Stimulated activated CD4-positive, alpha-beta T cell treated with anti-CD3 and anti-CD28 coated beads, TNF-alpha, amount 100 ng/mL, for 4 hours (primary cell): ENCODE measurements around the gene LRRC7.
"Not testable (repeated sequence)": the region's sequence is repeated elsewhere in the genome, so short reads cannot be mapped to it uniquely, and the experiment has no call there.

ENCODE experiments used
- DNase-seq, 3 experiments: peaks; one replicate each; pipeline ENCODE4 v3.0.0-alpha.2; 2020; ENCODE audit warnings: low read depth in 3 of 3

Gene LRRC7

DNA sequence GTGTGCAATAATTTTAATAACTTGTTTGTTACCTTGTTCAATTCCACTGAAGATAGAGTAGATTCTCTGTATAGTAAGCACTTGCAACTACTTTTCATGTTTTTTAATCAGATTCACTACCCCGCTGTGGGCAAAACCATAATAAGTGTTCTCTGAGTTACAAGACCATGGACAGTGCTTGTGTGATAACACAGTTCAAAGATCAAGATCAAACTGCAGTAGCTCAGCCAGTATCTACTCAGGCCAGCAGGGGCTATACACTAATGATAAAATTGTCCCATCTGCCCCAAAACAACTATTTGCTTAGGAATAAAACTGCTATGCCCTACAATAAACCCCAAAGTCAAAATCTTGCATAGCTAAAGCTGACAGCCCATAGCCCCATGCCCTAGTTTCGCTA, 129.6 kb downstream of the LRRC7 start:
- DNase-seq = no peak

DNA sequence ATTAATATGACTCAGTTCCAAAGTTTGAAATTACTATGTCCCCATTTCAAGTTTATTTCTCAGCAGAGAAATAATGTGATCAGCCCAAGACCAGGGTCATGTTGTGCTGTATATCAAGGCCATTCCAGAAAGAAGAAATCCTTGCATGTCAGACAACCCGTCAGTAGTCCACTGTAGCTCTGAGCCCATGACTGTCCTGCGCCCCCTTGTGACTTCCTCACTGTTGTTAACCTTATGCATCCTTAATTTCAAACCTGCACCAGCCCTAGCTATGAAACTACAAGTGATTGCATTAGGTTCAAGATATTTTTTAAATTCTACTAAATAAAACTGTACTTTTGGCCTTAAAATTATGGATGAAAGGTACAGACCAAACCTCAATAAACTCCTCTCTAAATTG, 133.0 kb downstream of the LRRC7 start:
- no peak for DNase-seq

DNA sequence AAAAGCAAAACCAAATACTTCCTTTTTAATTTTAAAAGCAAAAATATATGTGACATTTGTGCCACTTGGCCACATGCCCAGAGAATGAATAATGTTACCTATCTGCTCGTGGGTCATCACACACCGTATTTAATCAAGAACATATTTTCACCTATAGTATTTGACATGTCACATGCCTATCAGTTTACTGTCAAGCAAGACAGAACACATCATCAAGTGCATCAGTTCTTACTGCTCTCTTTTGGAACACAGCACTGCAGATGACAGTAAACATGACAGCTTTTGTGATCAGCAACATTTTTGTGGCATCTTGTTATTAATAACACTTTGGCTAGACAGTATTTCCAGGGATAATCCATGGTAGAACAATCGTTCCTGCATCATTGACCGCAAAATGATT, 134.4 kb downstream of the LRRC7 start:
- no peak for DNase-seq

DNA sequence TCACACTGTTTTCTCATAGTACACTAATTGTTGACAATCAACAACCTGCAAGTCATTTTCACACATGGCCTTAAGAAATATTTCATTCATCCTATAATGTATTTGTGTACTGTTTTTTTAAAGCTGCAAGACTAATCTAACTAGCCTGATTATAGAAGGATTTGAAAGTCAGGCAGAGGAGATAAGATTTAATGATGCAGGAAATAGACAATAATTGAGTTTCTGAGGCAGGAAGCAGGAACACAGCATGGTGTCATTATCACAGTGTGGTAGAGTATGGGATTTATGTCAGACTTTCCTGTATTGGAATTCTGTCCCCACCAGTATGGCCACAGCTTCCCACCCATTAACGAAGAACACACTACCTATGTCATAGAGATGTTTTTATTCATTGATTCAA, 138.8 kb downstream of the LRRC7 start:
- DNase-seq = no peak

DNA sequence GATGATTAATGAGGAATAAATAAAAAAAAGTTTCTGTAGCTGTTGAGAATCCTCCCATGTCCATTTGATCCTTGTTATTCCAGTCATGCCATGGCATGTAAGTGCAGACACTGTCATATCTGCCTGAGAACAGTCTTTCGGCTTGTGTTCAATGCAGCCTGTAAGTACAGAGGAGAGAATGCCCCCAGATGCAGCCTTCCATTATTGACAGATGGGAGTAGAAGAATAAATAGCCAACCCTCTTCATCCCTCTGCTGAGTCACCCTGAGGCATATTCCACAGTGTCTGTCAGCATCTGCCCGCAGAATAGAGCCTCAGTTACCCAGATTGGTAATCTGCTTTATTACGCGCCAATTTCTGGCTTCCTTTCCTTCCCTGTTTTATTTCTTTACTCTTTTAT, 139.4 kb downstream of the LRRC7 start:
- DNase-seq = no peak

DNA sequence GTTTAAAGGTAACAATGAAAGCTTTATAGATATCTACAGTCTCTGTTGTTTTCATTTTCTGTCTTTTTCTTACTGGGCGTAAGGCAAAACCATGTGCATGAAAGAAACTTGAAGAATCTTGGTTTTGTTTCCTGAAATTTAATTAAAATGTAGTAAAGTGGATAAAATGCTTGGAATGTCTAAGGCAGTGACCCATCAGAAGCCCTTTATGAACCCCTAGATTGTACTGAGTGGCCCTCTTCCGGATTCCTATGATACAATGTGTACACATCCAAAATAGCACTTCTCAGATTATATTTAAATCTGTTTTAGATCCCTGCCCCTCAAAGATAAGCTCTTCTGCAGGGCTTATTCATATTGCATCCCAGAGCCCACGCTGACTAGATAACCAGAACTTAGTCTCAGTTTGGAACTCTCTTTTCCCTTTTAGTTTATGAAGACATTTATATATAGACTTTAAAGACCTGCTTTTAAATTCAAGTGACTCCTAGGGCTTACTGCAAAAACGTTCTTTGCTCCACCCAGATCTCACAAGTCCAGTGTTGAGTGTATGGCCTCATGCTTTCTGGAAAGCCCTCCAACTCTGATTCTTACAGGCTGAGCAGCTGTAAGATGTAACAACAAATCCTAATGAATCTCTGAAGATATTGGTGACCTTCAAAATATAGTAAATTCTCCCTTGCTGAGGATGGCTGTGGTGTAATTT, 142.9 kb downstream of the LRRC7 start:
- DNase-seq = no peak

DNA sequence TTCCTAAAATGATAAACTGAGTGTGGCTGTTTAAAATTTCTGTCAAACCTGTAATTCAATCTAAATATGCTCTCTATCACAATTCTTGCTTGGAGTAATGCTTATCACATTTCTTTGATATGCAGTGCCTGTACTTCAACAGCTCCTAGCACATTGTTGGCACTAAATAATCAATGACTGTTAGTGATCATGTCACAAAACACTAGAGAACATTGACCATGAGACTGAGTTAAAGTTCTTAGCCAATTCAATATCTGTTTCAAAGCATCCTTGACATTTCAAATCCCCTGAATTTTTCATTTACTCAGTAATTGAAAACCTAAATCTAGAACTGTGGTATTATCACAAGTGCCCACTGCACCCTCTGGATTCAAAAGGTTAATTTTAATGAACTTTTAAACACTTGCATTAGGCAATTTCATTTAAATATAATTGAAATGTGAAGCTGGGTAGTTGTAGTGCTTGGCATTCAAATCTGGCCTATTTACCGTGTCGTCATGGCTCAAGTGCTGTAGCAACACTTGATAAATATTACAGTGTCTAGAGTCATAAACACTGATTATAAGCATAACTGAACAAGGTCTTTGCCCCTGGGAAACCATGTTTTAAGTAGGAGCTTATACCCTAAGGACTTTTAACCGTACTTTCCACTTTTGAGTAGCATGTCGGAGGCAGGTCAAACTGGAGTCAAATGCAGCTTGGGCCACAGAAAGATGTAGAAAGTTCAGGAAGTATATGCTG, 143.6 kb downstream of the LRRC7 start:
- DNase-seq = no peak

DNA sequence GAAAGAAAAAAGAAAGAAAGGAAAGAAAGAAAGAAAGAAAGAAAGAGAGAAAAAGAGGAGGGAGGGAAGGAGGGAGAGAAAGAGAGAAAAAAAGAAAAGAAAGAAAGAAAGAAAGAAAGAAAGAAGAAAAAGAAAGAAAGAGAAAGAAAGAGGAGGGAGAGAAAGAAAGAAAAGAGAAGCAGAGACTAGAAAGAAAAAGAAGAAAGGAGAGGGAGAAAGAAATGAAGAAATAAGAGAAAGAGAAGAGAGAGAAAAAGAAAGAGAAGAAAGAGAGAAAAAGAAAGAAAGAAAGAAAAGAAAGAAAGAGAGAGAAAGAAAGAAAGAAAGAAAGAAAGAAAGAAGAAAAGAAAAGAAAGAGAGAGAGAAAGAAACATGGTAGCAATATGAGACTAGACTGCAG, 150.1 kb downstream of the LRRC7 start:
- DNase-seq = not testable (repeated sequence)

DNA sequence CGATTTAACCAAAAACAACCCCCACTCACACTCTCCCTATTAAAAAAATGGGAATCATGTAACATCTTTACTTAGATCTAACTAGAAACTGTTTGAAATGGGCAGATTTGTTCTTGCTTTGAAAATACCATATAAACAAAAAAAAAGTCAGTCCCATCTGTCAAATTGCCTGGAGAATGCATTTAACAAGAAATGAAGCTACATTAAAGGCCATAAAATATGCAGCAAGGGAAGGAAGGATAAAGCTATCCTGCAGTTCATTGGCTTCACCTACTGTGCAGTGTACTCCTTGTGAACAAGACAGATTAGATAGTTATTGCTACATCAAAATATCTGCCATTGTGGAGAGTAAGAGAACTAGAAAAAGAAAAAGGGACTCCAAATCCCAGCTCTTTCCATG, 160.5 kb downstream of the LRRC7 start:
- no peak for DNase-seq

DNA sequence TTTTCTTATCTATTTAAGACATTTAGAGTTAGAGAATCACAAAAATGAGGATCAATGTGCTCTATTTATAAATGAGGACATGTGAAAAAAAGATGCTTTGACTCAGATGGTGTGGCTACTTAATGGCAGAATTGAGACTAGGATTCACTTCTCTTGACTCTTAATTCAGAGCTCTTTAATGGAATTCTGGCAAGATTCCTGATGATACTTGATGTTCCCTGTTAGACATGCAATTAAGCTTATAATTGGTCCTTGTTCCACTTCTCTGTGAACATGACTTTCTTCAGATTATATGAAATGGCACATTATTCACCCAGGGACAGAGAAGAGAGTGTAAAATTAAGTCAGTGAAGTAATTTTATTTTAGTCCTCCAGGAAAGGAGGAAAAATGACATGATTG, 165.3 kb downstream of the LRRC7 start:
- no peak for DNase-seq

DNA sequence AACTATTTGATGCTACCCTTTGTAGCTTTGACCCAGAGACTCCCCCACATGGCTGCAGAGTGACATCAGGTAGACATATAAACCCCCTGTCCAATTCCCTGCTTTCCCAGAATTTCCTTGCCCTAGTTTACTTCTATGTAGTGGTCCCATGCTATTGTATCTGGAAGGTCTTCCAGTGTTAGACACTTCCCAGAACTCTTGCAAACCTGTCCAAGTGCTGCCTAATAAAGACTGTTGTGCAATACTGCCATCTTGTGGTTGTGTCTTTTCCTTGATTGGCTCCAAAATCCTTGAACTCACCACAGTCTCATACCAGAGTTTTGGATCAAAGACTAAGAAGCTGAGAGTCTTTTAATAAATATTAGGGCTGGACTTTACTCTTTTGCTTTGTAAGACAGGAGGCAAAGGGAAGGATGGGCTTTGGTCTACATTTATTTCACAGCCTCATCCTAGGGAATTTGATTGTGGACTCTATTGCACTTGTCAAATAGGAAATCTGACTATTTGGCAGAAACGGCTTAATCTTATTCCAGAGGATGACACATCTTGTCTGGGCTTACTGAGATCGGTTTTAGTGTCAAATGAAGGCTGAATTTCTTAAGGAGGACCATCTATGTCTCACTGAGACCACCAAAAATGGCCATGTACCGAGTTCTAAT, 169.9 kb downstream of the LRRC7 start:
- no peak for DNase-seq

DNA sequence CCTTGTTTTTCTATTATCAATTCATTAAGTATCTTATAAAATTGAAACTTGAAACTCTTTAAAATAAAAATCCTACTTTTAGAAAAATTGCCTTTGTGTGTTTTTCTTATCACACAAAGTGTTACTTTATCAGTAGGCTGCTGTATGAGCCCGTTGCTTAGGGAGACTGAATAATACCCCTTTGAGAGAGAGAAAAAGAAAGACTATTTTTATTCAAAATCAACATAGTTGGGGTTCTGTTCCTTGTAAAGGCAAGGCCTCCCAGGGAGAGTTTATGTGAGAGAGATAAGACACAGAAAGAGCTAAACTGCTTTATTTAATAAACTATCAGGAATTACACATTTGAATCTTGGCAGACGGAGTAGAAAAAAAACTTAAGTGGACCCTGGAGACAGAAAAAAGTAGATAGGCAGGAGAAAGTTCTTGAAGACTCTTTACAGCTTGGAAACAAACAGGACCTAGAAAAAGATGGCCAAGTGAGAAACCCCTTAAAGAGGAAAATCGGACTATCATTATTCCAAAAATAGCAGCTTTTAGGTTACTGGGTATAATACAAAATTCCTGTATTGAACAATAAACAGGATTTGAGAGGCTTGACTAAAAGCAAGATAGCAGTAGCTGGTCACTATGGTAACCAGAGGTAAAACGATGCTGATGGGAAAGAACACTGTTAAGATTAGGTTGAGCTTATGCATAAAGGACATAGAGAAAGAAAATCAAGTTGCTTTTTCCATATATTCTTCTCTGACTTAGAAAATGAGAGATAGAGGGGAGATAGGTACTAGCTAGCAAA, 170.9 kb downstream of the LRRC7 start:
- no peak for DNase-seq

DNA sequence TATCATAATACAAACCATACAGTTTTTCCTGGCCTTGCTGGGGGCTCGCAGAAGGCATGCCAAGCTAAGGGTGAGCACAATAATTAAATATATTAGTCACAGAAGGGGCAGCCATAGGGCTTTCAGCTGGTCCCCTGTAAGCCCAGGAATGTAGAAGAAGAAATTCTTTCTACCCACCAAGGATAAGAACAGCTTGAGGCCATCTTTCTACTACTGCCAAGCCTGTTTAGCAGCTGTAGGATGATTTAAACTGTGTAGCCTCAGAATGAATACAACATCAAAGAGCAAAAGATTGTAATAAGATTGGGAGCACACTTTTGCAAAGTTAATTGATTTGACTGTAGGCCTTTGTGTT, 171.5 kb downstream of the LRRC7 start:
- DNase-seq = no peak

DNA sequence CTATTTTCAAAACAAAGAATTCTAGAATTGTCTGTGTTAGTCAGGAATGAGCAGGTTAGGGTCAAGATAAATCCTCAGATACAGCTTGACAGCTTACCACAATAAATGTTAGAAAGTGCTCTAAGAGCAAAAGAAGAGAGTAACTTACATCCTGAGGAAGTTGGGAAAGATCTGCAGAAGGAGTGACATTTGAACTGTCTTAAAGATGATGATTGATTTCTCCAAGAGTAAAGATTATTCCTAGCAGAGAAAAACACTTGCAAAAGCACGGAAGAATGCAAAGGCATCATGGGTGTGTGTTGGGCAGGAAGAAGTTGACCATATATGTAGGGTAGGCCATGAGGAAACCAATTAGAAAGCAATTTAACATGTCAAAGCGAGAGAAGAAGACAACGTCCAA, 175.4 kb downstream of the LRRC7 start:
- DNase-seq = no peak

DNA sequence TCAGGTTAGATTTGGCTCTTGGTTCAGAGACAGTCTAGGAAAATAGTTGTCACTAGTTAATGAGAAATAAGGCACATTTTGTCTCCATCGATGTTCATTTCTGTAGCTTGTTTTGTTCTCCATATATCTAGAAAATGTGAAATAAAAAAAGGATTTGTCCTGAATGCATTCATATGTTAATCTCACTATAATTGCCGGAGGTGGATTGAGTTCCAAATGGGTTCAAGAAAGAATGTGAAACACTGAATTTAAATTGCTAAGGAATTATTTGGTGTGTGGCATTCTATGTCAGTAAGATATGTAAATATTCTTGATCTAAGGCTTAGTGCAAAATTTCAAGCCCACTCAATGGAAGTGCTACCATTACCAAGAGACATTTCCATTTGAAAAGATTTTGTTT, 176.7 kb downstream of the LRRC7 start:
- DNase-seq = no peak

DNA sequence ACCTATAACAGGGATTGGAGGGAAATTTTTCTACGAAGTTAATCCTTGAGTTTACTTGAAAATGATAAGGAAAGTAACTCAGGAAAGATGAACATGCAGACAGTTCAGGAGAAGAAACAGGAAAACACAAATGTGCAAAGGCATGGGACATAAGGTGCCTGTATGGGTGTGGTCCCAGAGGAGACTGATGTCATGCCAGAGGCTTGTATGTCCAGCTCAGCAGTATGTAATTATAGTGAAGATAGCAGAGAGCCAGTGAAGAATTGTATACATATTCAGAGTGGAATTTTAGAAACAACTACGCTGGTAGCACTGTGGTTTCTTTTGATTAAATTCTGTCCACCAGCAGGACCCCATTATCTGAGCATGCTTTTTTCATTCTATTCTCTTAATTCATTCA, 179.5 kb downstream of the LRRC7 start:
- DNase-seq = no peak

DNA sequence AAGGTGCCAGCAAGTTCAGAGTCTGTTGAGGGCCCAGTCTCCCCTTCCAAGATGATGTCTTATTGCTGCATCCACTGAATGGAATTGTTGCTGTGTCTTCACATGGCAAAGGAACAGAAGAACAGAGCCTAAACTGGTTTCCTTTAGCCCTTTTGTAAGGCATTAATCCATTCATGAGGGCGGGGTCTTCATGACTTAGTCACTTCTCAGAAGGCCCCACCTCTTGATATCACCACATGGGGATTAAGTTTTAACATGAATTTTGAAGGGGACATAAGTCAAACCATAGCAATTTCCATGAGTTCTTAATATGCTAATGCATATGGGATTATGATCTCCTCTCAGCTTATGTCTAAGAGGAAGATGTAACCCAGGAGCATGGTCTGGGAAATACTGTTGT, 182.9 kb downstream of the LRRC7 start:
- DNase-seq = no peak

DNA sequence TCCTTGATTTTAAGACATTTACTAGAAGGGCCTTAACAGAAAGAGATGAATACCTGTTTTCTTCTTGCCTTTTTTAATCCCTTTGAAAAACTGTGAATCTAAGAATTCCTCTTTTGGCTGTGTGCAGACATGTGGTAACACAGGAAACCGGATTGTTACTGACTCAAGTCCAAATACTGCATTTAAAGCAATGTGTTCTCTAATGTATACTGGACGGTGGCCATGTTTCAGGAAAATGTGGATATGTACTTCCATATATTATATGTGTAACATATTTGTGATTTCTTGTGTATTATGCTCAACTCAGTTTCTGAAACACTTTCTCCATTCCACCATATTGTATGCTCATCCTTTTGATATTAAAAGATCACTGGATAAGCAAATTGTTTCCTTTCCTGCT, 185.1 kb downstream of the LRRC7 start:
- DNase-seq = no peak

DNA sequence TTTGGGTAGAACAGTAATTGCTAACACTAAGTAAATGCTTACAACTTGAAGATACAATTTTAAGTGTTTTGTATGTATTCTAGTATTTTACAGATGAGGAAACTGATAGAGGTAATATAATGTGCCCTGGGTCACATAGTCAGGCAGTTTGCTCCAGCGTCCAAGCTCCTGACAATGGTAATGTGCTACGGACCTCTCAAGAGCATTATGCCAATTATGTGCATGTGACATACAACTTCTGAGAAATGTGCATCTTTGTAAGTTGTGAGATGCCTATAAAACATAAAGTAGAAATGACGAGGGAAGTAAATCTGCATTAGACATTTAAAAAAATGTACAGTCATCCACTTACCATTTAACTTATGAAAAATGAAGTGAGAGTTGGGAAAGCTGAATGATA, 186.8 kb downstream of the LRRC7 start:
- no peak for DNase-seq

DNA sequence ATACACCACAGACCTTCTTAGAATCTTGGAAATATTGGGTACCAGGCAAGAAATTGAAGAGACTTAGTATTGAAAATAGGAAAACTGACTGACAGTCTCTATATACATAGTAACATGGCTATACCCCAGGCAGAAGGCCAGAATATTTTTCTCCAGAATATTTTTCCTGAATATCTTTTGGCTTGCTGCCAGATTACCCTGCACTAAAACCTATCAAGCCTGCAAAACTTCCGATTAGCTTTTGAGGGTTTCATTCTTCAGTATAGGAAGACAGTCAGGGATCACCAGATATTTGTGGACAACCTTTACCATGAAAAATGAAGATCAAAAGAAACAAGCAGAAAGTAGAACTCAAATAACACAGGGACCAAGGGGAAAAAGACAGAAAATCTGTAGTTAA, 187.9 kb downstream of the LRRC7 start:
- no peak for DNase-seq

DNA sequence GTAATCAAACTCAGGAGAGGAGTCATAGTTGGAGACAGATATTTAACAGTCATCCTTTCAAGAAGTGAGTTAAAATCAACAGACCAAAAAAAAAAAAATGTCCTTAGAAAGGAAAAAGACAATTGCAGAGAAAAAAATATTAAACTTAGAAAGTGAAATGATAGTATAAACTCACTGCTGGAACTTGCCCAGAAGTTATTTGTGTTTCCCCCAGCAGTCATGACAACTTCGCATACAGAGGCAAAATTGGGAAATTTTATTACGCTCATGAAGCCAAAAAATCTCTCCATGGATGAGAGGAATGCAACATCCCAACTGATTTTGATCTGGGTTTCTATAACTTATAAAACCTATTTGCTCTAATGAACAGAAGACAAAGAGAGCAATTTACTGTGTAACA, 198.2 kb downstream of the LRRC7 start:
- DNase-seq = no peak

DNA sequence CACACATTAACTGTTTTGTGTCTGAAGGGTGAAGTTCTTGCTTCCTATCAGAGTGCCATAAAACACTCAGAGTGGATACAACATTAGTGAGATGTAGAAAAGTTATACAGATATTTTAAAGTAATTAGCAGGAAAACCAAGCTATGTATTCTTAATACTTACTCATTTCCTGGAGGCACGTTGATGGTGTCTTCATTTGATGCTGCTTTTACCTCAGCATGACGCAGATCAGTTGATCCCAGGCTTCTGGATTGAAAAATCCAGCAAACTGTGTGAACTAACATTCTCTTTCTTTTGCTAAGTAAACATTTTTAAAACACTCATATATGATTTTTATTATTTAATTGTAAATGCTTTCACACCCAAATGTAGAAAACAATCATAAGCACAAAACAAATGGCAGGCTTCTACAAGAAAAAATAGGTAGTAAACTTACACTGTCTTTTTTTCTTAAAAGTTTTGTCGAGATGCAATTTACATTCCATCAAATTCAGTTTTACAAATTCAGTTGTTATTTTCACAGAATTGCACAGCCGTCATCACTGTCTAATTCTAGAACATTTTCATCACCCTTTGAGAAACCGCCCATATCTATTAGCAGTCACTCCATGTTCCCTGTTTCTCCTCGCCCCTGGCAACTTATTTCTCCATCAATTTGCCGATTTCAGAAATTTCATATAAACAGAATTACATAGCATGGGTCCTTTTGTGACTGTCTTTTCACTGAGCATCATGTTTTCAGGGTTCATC, 198.9 kb downstream of the LRRC7 start:
- DNase-seq = no peak
